GM12892 (cell line): ENCODE results near the gene CFAP70.
"Not testable (repeated sequence)": the region's sequence is repeated elsewhere in the genome, so short reads cannot be mapped to it uniquely, and the experiment has no call there.

Experiments used
- DNase-seq: peaks from one replicate; pipeline ENCODE4 v3.0.0; 2011; ENCODE audit not compliant: insufficient read length
- FAIRE-seq: peaks from 2 replicates; lab custom pipeline; 2011; peaks lifted over from hg19 to GRCh38; lab: Jason Lieb, UNC
- POLR2A ChIP-seq: IDR thresholded peaks from 2 replicates; pipeline ENCODE4 v1.6.1; 2011; ENCODE audit warnings: low read depth, low read length, control low read depth
- POLR2AphosphoS5 ChIP-seq: IDR thresholded peaks from 2 replicates; pipeline ENCODE4 v1.6.1; 2011; ENCODE audit warnings: low read depth, low read length, control low read depth
- TAF1 ChIP-seq: IDR thresholded peaks from 2 replicates; pipeline ENCODE4 v1.6.1; 2011; ENCODE audit warnings: low read depth, mild to moderate bottlenecking, control low read depth, low read length, borderline replicate concordance

Gene CFAP70

DNA sequence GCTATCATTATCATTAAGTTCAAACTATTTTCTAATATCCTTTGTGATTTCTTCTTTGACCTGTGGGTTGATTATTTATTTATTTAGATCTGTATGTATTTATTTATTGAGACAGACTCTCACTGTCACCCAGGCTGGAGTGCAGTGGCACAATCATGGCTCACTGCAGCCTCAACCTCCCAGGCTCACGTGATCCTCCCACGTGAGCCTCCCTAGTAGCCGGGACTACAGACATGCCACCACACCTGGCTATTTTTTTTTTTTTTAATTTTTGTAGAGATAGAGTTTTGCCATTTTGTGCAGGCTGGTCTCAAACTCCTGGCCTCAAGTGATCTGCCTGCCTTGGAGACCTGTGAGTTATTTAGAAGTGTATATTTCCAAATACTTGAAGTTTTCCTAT, 77.6 kb downstream of the CFAP70 start:
- no peak for TF ChIP-seq POLR2AphosphoS5
- no peak for TF ChIP-seq TAF1
- no peak for TF ChIP-seq POLR2A
- no peak for DNase-seq
- no peak for FAIRE-seq

- no peak for TF ChIP-seq TAF1
- no peak for TF ChIP-seq POLR2A
- TF ChIP-seq POLR2AphosphoS5, result no peak
- no peak for FAIRE-seq
Measured at GRCh38 chr10:73264423-73264822, 94.2 kb downstream of the CFAP70 start.

DNA sequence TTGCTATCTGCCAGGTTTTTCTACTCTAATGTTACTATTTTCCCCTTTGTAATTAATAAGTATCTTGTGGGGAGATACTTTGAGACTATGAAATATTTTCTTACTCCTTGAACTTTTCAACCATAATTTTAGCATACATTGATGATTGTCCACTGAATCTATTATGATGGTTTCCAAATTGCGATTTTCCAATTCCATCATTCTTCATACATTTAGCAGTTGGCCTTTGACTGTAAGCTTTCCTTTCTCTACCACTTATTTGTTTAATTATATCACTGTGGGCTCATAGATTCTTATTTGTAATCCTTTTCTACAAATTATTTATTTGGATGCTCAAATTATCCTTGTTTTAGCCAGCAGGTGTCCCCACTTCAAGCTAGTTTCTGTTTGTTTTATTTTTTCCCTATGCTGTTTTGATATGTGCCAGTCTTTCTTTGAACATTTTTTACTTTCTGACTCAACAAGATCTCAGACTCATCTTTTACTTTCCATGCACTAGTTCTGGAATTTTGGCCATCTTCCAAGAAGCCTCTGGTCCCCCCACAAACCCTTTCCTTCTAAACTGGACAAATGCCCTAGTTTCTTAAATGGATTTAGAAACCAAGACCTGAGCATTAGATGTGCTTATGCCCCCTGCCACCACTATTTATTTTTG, 94.8 kb downstream of the CFAP70 start:
- TF ChIP-seq POLR2A, result no peak
- no peak for TF ChIP-seq POLR2AphosphoS5
- TF ChIP-seq TAF1, result no peak
- FAIRE-seq (no peak), DNase-seq (no peak)

More at GRCh38 chr10:73264423-73264822, 94.2 kb downstream of the CFAP70 start:
- DNase-seq, result no peak

GRCh38 chr10:73262880-73263555, 95.6 kb downstream of the CFAP70 start:
- DNase-seq (no peak), FAIRE-seq (no peak)
- TF ChIP-seq POLR2A, result no peak
- no peak for TF ChIP-seq POLR2AphosphoS5
- TF ChIP-seq TAF1, result no peak

- DNase-seq, result no peak
- TF ChIP-seq POLR2AphosphoS5 (no peak), TAF1 (no peak), POLR2A (no peak)
- FAIRE-seq, result no peak
Measured at GRCh38 chr10:73262105-73262730, 96.4 kb downstream of the CFAP70 start.

GRCh38 chr10:73261362-73261995, 97.2 kb downstream of the CFAP70 start:
- FAIRE-seq (no peak), DNase-seq (no peak)
- TF ChIP-seq POLR2AphosphoS5, result no peak
- TF ChIP-seq TAF1, result no peak
- no peak for TF ChIP-seq POLR2A

DNA sequence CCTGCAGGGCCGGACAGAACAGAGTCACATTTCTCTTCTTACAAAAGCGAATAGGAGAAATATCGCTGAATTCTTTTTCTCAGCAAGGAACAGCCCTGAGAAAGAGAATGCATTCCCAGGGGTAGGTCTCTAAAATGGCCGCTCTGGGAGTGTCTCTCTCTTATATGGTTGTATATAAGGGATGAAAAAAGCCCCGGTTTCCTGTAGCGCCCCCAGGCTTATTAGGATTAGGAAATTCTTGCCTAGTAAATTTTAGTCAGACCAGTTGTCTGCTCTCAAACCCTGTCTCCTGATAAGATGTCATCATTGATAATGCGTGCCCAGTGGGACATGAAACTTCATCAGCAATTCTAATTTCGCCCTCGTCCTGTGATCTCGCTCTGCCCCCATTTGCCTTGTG, 100.1 kb downstream of the CFAP70 start:
- DNase-seq, FAIRE-seq: not testable (repeated sequence)

DNA sequence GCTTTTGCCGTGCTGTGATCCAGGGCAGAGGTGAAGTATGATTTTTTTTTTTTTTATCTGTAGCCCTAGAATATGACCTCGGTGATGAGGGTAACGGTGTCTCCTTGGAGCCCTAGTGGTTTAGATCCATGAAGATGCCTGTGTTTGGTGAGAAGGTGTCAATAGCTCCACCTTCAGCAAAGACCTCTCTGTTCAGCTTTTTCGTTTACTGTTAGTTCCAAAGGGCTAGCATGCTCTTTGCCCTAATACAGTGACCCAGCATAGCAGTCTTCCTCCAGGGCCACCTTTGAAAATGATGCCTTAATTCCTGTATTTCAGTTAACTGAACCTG, 105.5 kb downstream of the CFAP70 start:
- TF ChIP-seq TAF1, result no peak
- no peak for TF ChIP-seq POLR2A
- TF ChIP-seq POLR2AphosphoS5, result no peak
- DNase-seq (peak; percentile 25), FAIRE-seq (no peak)

- DNase-seq, result peak; percentile 71
- TF ChIP-seq POLR2AphosphoS5 (peak; percentile 97), POLR2A (peak; percentile 97), TAF1 (peak; percentile 76)
- FAIRE-seq, result peak; percentile 97
Measured at GRCh38 chr10:73252445-73253224, 106.0 kb downstream of the CFAP70 start, which contains the start of gene MRPS16. Gene MRPS16 (minus strand): TSS chr10:73252644. CDS start chr10:73252482, 162 bp downstream.

DNA sequence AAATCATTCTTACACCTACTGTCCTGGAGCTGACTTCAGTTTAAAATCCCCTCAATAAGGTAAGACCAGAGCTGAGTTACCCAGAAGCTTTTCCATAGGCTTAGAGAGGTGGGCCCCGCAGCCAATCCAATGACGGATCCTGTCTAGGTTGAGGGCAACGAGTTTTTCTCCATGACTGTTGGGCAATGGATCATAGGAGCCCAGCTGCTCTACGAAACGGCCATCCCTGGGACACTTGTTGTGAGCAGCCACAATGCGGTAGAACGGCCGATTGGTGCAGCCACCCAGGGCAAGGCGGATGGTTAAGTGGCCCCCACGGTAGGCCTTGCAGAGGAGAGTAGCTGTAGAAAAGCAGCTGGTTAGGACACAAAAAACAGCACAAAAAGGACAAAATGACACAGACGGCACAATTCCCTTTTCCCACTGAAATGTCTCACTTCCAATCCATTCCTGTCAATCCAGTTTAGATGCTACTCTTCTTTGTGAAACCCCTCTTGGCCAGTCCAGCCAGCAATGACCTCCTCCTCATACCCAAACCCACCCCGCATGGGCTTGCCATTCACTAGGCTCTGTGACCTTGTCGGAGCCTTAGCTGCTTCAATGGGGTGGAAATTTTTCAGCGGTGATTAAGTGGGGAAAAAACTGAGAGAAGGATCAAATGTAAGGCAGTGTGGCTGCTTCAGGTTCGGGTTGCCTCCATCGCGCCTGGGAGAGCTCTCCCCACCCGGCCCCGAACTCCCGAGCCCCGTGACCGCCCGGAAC, 106.8 kb downstream of the CFAP70 start:
- TF ChIP-seq POLR2AphosphoS5 (no peak), POLR2A (no peak; the same call in 1 of the 2 replicates), TAF1 (no peak)
- DNase-seq (no peak), FAIRE-seq (peak; percentile 57)
